Fibroblast of the aortic adventitia (primary cell): ENCODE data around the gene RS1. TPM values are rescaled to one million over a fixed set of nuclear protein-coding genes. Genes with fewer than 3 reads are reported as not detected.
A peak's percentile ranks its signal among the peaks of the same experiment; 100 is the strongest.

ENCODE experiments used
- DNase-seq: peaks from one replicate; pipeline ENCODE4 v3.0.0-alpha.2; 2010; ENCODE audit warnings: low read depth
- H3K4me3 ChIP-seq: 2 replicates; pipeline ENCODE4 v1.5.1; 2011; ENCODE audit warnings: low read depth, mild to moderate bottlenecking, control low read depth, low read length, moderate library complexity
- total RNA-seq: library from RNA; depleted of rRNA; stranded (reverse); fragments of >200 nt; gene quantifications from 2 replicates; pipeline ENCODE4 v1.2.3, GENCODE V29; 2012; ENCODE audit warnings: low replicate concordance
- TF ChIP-seq, protein P1 (sequence below): IDR thresholded peaks from 2 replicates; pipeline ENCODE4 v1.5.1; 2011; ENCODE audit warnings: mild to moderate bottlenecking, low read length, control low read depth, inconsistent platforms; ENCODE audit not compliant: insufficient read depth

The RS1 gene
- total RNA-seq, 1 donor: not detected

GRCh38 chrX:18701621-18702361, 29.9 kb upstream of the RS1 start:
- TF ChIP-seq, protein P1, sequence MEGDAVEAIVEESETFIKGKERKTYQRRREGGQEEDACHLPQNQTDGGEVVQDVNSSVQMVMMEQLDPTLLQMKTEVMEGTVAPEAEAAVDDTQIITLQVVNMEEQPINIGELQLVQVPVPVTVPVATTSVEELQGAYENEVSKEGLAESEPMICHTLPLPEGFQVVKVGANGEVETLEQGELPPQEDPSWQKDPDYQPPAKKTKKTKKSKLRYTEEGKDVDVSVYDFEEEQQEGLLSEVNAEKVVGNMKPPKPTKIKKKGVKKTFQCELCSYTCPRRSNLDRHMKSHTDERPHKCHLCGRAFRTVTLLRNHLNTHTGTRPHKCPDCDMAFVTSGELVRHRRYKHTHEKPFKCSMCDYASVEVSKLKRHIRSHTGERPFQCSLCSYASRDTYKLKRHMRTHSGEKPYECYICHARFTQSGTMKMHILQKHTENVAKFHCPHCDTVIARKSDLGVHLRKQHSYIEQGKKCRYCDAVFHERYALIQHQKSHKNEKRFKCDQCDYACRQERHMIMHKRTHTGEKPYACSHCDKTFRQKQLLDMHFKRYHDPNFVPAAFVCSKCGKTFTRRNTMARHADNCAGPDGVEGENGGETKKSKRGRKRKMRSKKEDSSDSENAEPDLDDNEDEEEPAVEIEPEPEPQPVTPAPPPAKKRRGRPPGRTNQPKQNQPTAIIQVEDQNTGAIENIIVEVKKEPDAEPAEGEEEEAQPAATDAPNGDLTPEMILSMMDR: no peak
- no peak overlapping the region for H3K4me3 ChIP-seq
- peak; percentile 23 for DNase-seq

DNA sequence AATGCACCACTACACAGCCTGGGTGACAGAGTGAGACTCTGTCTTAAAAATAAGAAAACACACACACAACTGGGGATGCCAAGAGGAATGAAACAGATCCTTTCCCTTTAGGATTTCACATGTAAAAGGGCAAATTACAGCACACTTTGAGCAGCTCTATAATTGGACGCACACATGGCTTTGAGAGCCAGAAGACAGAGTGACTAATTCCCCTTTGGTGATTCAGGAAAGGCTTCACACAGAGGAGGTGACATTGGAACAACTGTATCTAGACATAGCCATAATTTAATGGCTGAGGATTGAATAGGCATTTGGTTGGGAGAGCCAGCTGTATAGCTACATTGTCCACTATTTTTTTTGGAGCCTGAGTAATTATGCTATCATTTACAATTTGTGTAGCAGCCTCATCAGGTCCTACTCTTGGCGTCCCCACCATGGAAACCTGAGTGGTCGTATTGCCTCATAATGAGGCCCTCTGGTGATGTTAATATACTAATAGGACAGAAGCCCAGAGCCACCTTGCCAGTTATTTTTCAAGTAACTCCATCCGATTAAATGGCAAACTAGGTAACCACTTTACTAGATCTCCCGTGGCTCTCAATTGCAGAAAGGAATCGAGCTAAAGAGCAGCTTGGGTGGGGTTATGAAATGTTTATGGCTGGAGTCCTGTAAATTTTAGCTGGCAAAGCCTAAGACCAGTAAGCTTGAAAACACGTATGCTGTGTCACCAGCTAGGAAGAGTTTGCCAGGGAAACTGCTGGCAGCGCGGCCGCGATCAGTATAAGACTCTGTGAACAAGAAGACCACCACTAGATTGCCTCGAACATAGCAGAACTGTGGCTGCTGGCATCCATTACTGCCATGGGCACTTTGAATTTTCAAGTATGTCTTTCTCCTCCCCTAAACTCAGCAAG, 27.1 kb upstream of the RS1 start:
- DNase-seq: peak; percentile 19
- TF ChIP-seq, protein P1: no peak
- H3K4me3 ChIP-seq: no peak overlapping the region

DNA sequence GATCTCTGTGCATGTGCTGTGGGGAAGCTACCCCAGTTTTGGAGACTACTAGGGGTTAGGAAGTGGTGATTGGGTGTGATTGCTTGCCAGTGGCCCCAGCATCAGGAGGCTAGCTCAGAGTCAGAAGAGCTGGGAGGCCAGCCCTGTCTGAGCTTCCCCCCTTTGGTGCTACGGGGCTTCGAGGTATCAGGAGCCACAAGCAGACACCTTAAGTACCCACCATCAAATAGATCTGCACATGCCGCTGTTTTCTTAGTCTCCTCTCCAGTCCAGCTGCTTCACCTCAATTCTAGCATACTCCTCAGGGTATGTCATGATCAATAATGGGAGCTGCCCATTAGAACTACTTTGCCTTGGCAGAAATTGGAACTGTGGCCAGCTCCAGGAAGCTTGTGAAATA, 24.7 kb upstream of the RS1 start:
- no peak overlapping the region for H3K4me3 ChIP-seq
- TF ChIP-seq, protein P1: no peak
- no peak for DNase-seq

GRCh38 chrX:18692541-18692940, 20.6 kb upstream of the RS1 start:
- DNase-seq: no peak

DNA sequence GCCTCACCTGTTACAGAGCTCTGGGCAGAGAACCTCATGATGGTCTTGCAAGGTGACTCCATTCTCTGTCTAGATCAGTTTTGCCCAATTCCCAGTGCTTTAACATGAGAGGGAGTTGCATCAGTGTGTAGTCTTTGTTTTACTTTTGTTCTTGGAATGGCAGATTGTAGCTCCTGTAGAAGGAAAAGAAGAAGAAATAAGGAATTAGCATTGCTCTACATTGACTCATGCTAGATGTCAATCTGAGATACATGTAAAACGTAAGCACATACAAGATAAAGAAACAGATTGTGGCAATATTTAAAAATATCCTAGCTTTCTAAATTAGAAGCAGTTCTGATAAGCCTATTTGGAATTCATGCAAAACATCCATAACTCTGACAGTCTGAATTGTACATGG, 19.5 kb upstream of the RS1 start:
- TF ChIP-seq, protein P1: no peak
- no peak for DNase-seq
- H3K4me3 ChIP-seq: no peak overlapping the region

More at GRCh38 chrX:18692541-18692940, 20.6 kb upstream of the RS1 start:
- TF ChIP-seq, protein P1: no peak
- H3K4me3 ChIP-seq: no peak overlapping the region

- DNase-seq: no peak
- TF ChIP-seq, protein P1: no peak
- H3K4me3 ChIP-seq: no peak overlapping the region
Measured at GRCh38 chrX:18687856-18688495, 16.1 kb upstream of the RS1 start.
